Skin epidermis (tissue), 12 donors: ENCODE measurements around the gene ABCF1.

Experiments
- H3K27ac ChIP-seq, 21 experiments: fragments of 200-600 bp; sonication (generic) in 11 of 21; one replicate each; pipeline ENCODE4 v1.5.0; 2020; ENCODE audit warnings: mild to moderate bottlenecking in 3 of 21, inconsistent platforms in 2 of 21, moderate library complexity in 2 of 21
- H3K4me3 ChIP-seq, 7 experiments: fragments of 200-600 bp; sonication (generic) in 2 of 7; one replicate each; pipeline ENCODE4 v1.5.0; 2020; ENCODE audit warnings: inconsistent platforms in 2 of 7, mild to moderate bottlenecking in 2 of 7, moderate library complexity in 1 of 7

Gene ABCF1

GRCh38 chr6:30556066-30556905 lies 15.0 kb upstream of the ABCF1 start, which contains the start of gene GNL1:
Gene GNL1, minus strand, starts transcription at chr6:30556489. Its CDS starts 286 bp downstream, at chr6:30556203.
- H3K4me3 ChIP-seq = peak within 1 kb of the TSS; percentile 74 to 99 (median 88)
- H3K27ac ChIP-seq = peak within 1 kb of the TSS; percentile 76 to 99 (median 96)

- peak within 1 kb of the TSS; percentile 74 to 99 (median 88) for H3K4me3 ChIP-seq
- H3K27ac ChIP-seq = peak within 1 kb of the TSS; percentile 76 to 99 (median 96)
Measured at GRCh38 chr6:30556906-30557682, 14.1 kb upstream of the ABCF1 start, which contains the start of gene PRR3. Gene PRR3, plus strand, starts transcription at chr6:30557295. Its CDS starts 50 bp downstream, at chr6:30557345.

- Histone ChIP-seq H3K4me3 (peak overlapping the region; percentile 74 to 99 (median 88)), H3K27ac (peak overlapping the region; percentile 76 to 99 (median 96))
Measured at GRCh38 chr6:30557683-30557981, 13.6 kb upstream of the ABCF1 start.

GRCh38 chr6:30560930-30561329 lies 10.3 kb upstream of the ABCF1 start:
- Histone ChIP-seq H3K4me3 (no peak overlapping the region), H3K27ac (no peak overlapping the region)

- no peak overlapping the region for H3K4me3 ChIP-seq
- H3K27ac ChIP-seq = no peak overlapping the region
Measured at GRCh38 chr6:30562470-30563425, 8.5 kb upstream of the ABCF1 start.

- Histone ChIP-seq H3K27ac (no peak overlapping the region), H3K4me3 (no peak overlapping the region)
Measured at GRCh38 chr6:30564114-30564513, 7.1 kb upstream of the ABCF1 start.

- Histone ChIP-seq H3K4me3 (no peak overlapping the region), H3K27ac (no peak overlapping the region)
Measured at GRCh38 chr6:30565772-30566171, 5.5 kb upstream of the ABCF1 start.

GRCh38 chr6:30568245-30568644 lies 3.0 kb upstream of the ABCF1 start:
- H3K27ac ChIP-seq = no peak overlapping the region
- no peak overlapping the region for H3K4me3 ChIP-seq

GRCh38 chr6:30570263-30570662 lies 979 bp upstream of the ABCF1 start:
- peak overlapping the region in 15 of 21 experiments; percentile 50 to 94 (median 89) for H3K27ac ChIP-seq
- H3K4me3 ChIP-seq = peak overlapping the region; percentile 58 to 85 (median 75)

- H3K4me3 ChIP-seq = peak overlapping the region; percentile 58 to 85 (median 75)
- peak overlapping the region in 19 of 21 experiments; percentile 50 to 94 (median 89) for H3K27ac ChIP-seq
Measured at GRCh38 chr6:30570740-30571074, 535 bp upstream of the ABCF1 start.

GRCh38 chr6:30571762-30572082 lies 480 bp downstream of the ABCF1 start:
- peak overlapping the region in 20 of 21 experiments; percentile 76 to 94 (median 89) for H3K27ac ChIP-seq
- H3K4me3 ChIP-seq = peak overlapping the region; percentile 58 to 85 (median 75)

- H3K4me3 ChIP-seq = peak overlapping the region; percentile 58 to 85 (median 75)
- H3K27ac ChIP-seq = peak overlapping the region in 19 of 21 experiments; percentile 76 to 94 (median 89)
Measured at GRCh38 chr6:30572148-30572547, 906 bp downstream of the ABCF1 start.

- Histone ChIP-seq H3K4me3 (no peak overlapping the region), H3K27ac (no peak overlapping the region)
Measured at GRCh38 chr6:30573113-30573512, 1.9 kb downstream of the ABCF1 start.

GRCh38 chr6:30578051-30578450 lies 6.8 kb downstream of the ABCF1 start:
- Histone ChIP-seq H3K27ac (no peak overlapping the region), H3K4me3 (no peak overlapping the region)

- no peak overlapping the region for H3K27ac ChIP-seq
- no peak overlapping the region for H3K4me3 ChIP-seq
Measured at GRCh38 chr6:30583921-30584320, 12.7 kb downstream of the ABCF1 start.

GRCh38 chr6:30589754-30590358 lies 18.6 kb downstream of the ABCF1 start:
- no peak overlapping the region for H3K4me3 ChIP-seq
- peak overlapping the region in 5 of 21 experiments; percentile 5 to 58 (median 47) for H3K27ac ChIP-seq

GRCh38 chr6:30590509-30590908 lies 19.3 kb downstream of the ABCF1 start:
- Histone ChIP-seq H3K4me3 (no peak overlapping the region), H3K27ac (peak overlapping the region in 16 of 21 experiments; percentile 5 to 64 (median 39))

- peak overlapping the region in 13 of 21 experiments; percentile 22 to 64 (median 45) for H3K27ac ChIP-seq
- no peak overlapping the region for H3K4me3 ChIP-seq
Measured at GRCh38 chr6:30591008-30591407, 19.8 kb downstream of the ABCF1 start.

- Histone ChIP-seq H3K4me3 (no peak overlapping the region), H3K27ac (peak overlapping the region in 1 of 21 experiments; percentile 64)
Measured at GRCh38 chr6:30592287-30592686, 21.0 kb downstream of the ABCF1 start.
